Measurements from ENCODE around the gene ZBP1.

ZBP1 gene

DNA sequence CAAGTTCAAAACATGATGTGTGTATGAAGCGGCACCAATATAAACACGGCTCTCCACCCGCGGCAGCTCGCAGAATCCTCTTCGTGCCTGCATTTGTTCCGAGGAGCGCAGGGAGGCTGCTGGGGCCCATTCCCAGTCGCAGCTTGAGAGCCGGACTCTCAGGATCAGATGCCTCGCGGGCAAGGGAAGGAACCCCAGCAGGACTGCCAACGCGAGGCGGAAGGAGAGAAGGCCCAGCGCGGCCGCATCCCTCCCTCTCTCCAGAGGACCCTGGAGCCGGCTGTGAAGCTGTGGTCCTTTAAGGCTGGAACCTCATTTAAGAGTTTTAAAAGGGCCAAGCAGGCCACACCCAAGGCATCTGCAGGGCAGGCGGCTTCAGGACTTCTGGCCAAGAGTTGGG, 44.2 kb upstream of the ZBP1 start:
- no peaks in the 10 kb centered on the region for H4K20me1 ChIP-seq (ENCODE audit: insufficient read depth)
- no peaks in the 10 kb centered on the region for H3K79me2 ChIP-seq (ENCODE audit: insufficient read depth, low read depth)
- no peak overlapping the region for H2AFZ ChIP-seq (ENCODE audit: low read depth)
- no peaks in the 10 kb centered on the region for H3K36me3 ChIP-seq (ENCODE audit: insufficient read depth)
- H3K4me3 ChIP-seq (IDR thresholded peaks at IDR 0.05; ENCODE audit: insufficient read depth, low read depth, low read length): no peak overlapping the region
- no peak overlapping the region for H3K27ac ChIP-seq
- TF ChIP-seq, protein P1, sequence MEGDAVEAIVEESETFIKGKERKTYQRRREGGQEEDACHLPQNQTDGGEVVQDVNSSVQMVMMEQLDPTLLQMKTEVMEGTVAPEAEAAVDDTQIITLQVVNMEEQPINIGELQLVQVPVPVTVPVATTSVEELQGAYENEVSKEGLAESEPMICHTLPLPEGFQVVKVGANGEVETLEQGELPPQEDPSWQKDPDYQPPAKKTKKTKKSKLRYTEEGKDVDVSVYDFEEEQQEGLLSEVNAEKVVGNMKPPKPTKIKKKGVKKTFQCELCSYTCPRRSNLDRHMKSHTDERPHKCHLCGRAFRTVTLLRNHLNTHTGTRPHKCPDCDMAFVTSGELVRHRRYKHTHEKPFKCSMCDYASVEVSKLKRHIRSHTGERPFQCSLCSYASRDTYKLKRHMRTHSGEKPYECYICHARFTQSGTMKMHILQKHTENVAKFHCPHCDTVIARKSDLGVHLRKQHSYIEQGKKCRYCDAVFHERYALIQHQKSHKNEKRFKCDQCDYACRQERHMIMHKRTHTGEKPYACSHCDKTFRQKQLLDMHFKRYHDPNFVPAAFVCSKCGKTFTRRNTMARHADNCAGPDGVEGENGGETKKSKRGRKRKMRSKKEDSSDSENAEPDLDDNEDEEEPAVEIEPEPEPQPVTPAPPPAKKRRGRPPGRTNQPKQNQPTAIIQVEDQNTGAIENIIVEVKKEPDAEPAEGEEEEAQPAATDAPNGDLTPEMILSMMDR (conservative IDR thresholded peaks at IDR 0.05; ENCODE audit: low read depth, low read length): no peak
- no peak overlapping the region for H3K9ac ChIP-seq
- no peaks in the 10 kb centered on the region for H3K27me3 ChIP-seq (ENCODE audit: insufficient read depth, low read depth)
- H3K4me2 ChIP-seq: no peak overlapping the region
- H3K4me1 ChIP-seq (ENCODE audit: low read depth, poor library complexity, severe bottlenecking): peaks cover 21% of the 10 kb centered on the region

GRCh38 chr20:57663681-57664451, 43.6 kb upstream of the ZBP1 start:
- Histone ChIP-seq H3K4me3 (IDR thresholded peaks at IDR 0.05; ENCODE audit: insufficient read depth, low read depth, low read length) (no peak overlapping the region), H3K27ac (no peak overlapping the region), H3K9ac (no peak overlapping the region), H2AFZ (ENCODE audit: low read depth) (no peak overlapping the region), H3K27me3 (ENCODE audit: insufficient read depth, low read depth) (no peaks in the 10 kb centered on the region), H3K4me1 (ENCODE audit: low read depth, poor library complexity, severe bottlenecking) (peaks cover 15% of the 10 kb centered on the region), H3K79me2 (ENCODE audit: insufficient read depth, low read depth) (no peaks in the 10 kb centered on the region), H3K4me2 (no peak overlapping the region), H4K20me1 (ENCODE audit: insufficient read depth) (no peaks in the 10 kb centered on the region), H3K36me3 (ENCODE audit: insufficient read depth) (no peaks in the 10 kb centered on the region)
- TF ChIP-seq, protein P1 (conservative IDR thresholded peaks at IDR 0.05; ENCODE audit: low read depth, low read length): no peak

DNA sequence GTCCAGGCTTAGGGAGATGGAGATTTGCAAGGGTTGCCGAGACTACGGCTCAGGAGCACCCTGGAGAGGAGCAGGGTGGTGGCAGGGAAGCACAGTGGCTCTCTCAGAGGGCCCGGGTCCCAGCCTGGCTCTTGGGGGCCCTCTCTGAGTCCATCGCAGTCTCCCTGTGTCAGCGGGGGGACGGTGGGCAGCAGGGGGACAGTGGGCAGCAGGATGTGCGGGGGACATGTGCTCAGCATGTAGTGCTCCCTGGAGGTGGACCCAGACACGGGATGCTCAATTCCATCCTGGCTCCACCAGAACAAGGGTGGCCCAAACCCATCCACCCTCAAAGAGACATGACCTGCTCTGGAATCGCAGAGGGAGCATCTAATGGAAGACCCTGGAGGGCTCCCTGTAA, 43.0 kb upstream of the ZBP1 start:
- H3K27ac ChIP-seq: no peak overlapping the region
- H3K4me1 ChIP-seq (ENCODE audit: low read depth, poor library complexity, severe bottlenecking): peaks cover 9% of the 10 kb centered on the region

GRCh38 chr20:57662456-57663240, 42.4 kb upstream of the ZBP1 start:
- Histone ChIP-seq H3K4me2 (no peak overlapping the region), H2AFZ (ENCODE audit: low read depth) (no peak overlapping the region), H3K27ac (no peak overlapping the region), H3K27me3 (ENCODE audit: insufficient read depth, low read depth) (no peaks in the 10 kb centered on the region), H3K9ac (no peak overlapping the region), H3K36me3 (ENCODE audit: insufficient read depth) (no peaks in the 10 kb centered on the region), H3K79me2 (ENCODE audit: insufficient read depth, low read depth) (no peaks in the 10 kb centered on the region), H3K4me3 (IDR thresholded peaks at IDR 0.05; ENCODE audit: insufficient read depth, low read depth, low read length) (no peak overlapping the region), H3K4me1 (ENCODE audit: low read depth, poor library complexity, severe bottlenecking) (peaks cover 3% of the 10 kb centered on the region), H4K20me1 (ENCODE audit: insufficient read depth) (no peaks in the 10 kb centered on the region)
- TF ChIP-seq, protein P1 (conservative IDR thresholded peaks at IDR 0.05; ENCODE audit: low read depth, low read length): no peak

More for the DNA sequence above, 43.0 kb upstream of the ZBP1 start:
- no peak overlapping the region for H2AFZ ChIP-seq (ENCODE audit: low read depth)
- no peaks in the 10 kb centered on the region for H4K20me1 ChIP-seq (ENCODE audit: insufficient read depth)
- TF ChIP-seq, protein P1 (conservative IDR thresholded peaks at IDR 0.05; ENCODE audit: low read depth, low read length): no peak
- H3K79me2 ChIP-seq (ENCODE audit: insufficient read depth, low read depth): no peaks in the 10 kb centered on the region
- no peak overlapping the region for H3K4me2 ChIP-seq
- H3K9ac ChIP-seq: no peak overlapping the region
- H3K27me3 ChIP-seq (ENCODE audit: insufficient read depth, low read depth): no peaks in the 10 kb centered on the region
- no peak overlapping the region for H3K4me3 ChIP-seq (IDR thresholded peaks at IDR 0.05; ENCODE audit: insufficient read depth, low read depth, low read length)
- no peaks in the 10 kb centered on the region for H3K36me3 ChIP-seq (ENCODE audit: insufficient read depth)
